A673 (cell line): ENCODE data around the gene ACSBG1. TPM values are rescaled to one million over a fixed set of nuclear protein-coding genes. Genes with fewer than 3 reads are reported as not detected.
A peak's percentile ranks its signal among the peaks of the same experiment; 100 is the strongest.

Experiments
- BruUV-seq: library from RNA; stranded (reverse); fragments of 400-500 nt; replicated peaks from 2 replicates; lab custom pipeline; 2021; lab: Mats Ljungman, UMichigan
- CTCF ChIA-PET: fragments of 300-600 bp; sonication (Branson Sonifier 250); formaldehyde crosslinking; loops from one replicate; lab custom pipeline; 2022; ENCODE audit warnings: antibody characterized with exemption; lab: Charles Lee
- POLR2A ChIA-PET: fragments of 300-600 bp; sonication (Branson Sonifier 250); formaldehyde crosslinking; loops from one replicate; lab custom pipeline; 2022; ENCODE audit warnings: antibody characterized with exemption; ENCODE audit not compliant: low non-redundant PET; lab: Charles Lee
- DNase-seq: peaks from one replicate; pipeline ENCODE4 v3.0.0-alpha.2; 2015; ENCODE audit warnings: low spot score
- H3K27ac ChIP-seq: fragments of 200-600 bp; sonication (generic); 2 replicates; pipeline ENCODE4 v1.5.1; 2016; ENCODE audit warnings: mixed run types, low read depth, mild to moderate bottlenecking, mixed read lengths, antibody characterized with exemption, low read length; ENCODE audit not compliant: poor library complexity, severe bottlenecking
- H3K27me3 ChIP-seq: fragments of 200-600 bp; sonication (generic); replicated peaks from 2 replicates; pipeline ENCODE4 v1.6.1; 2017; ENCODE audit warnings: mixed run types, low read depth, mild to moderate bottlenecking, mixed read lengths, antibody characterized with exemption, low read length; ENCODE audit not compliant: insufficient read depth, poor library complexity
- H3K36me3 ChIP-seq: fragments of 200-600 bp; sonication (generic); 2 replicates; pipeline ENCODE4 v1.6.1; 2016; ENCODE audit warnings: mixed run types, mild to moderate bottlenecking, mixed read lengths, antibody characterized with exemption, low read length; ENCODE audit not compliant: insufficient read depth, poor library complexity, severe bottlenecking
- H3K4me1 ChIP-seq: fragments of 200-600 bp; sonication (generic); 2 replicates; pipeline ENCODE4 v1.6.1; 2017; ENCODE audit warnings: mixed run types, mild to moderate bottlenecking, mixed read lengths, antibody characterized with exemption, low read length; ENCODE audit not compliant: insufficient read depth, poor library complexity, severe bottlenecking
- H3K4me3 ChIP-seq: fragments of 200-600 bp; sonication (generic); 2 replicates; pipeline ENCODE4 v1.5.1; 2016; ENCODE audit warnings: low read depth, mixed run types, mild to moderate bottlenecking, mixed read lengths, low read length; ENCODE audit not compliant: poor library complexity, severe bottlenecking
- H3K9me3 ChIP-seq: fragments of 200-600 bp; sonication (generic); 2 replicates; pipeline ENCODE4 v1.6.1; 2016; ENCODE audit warnings: mixed run types, low read depth, mild to moderate bottlenecking, mixed read lengths, antibody characterized with exemption, low read length; ENCODE audit not compliant: poor library complexity, severe bottlenecking
- CTCF ChIP-seq: fragments of 300-800, 200-600 bp; sonication (generic); conservative IDR thresholded peaks from 2 replicates; pipeline ENCODE4 v1.5.1; 2017; ENCODE audit warnings: low read depth, mild to moderate bottlenecking, antibody characterized with exemption, low read length, moderate library complexity, mixed read lengths
- EZH2 ChIP-seq: fragments of 200-600 bp; sonication (generic); IDR thresholded peaks from 2 replicates; pipeline ENCODE4 v1.6.1; 2017; ENCODE audit warnings: borderline replicate concordance, low read depth, mild to moderate bottlenecking, mixed read lengths, antibody characterized with exemption, low read length; ENCODE audit not compliant: poor library complexity, severe bottlenecking
- intact Hi-C: fragments of 100-400 bp; cut with micrococcal nuclease; formaldehyde crosslinking; loops from one replicate; pipeline ENCODE4 v1.10.0; 2022; ENCODE audit not compliant: unreplicated experiment
- total RNA-seq: library from RNA; stranded (reverse); gene quantifications from 2 replicates; pipeline ENCODE4 v1.2.3, GENCODE V29; 2021

The ACSBG1 gene
- total RNA-seq, 1 experiment from 2014 or later: 0.45 TPM

GRCh38 chr15:78200276-78200930 is 34.0 kb downstream of the ACSBG1 start:
- Histone ChIP-seq H3K27me3 (no peaks in the 10 kb centered on the region), H3K9me3 (no peaks in the 10 kb centered on the region), H3K36me3 (no peaks in the 10 kb centered on the region), H3K27ac (no peak overlapping the region), H3K4me1 (no peaks in the 10 kb centered on the region), H3K4me3 (no peak overlapping the region)
- no peak for DNase-seq
- intact Hi-C loops: no loop called here
- BruUV-seq: no TSS peak
- no peak for TF ChIP-seq EZH2
- TF ChIP-seq CTCF: no peak
- CTCF ChIA-PET: no interaction called here
- POLR2A ChIA-PET: no interaction called here

GRCh38 chr15:78197632-78198031 is 36.7 kb downstream of the ACSBG1 start:
- BruUV-seq: no TSS peak
- ChIA-PET CTCF (no interaction called here), POLR2A (no interaction called here)
- no peak for TF ChIP-seq EZH2
- no peak for TF ChIP-seq CTCF
- H3K27me3 ChIP-seq: no peaks in the 10 kb centered on the region
- H3K4me3 ChIP-seq: no peak overlapping the region
- H3K36me3 ChIP-seq: no peaks in the 10 kb centered on the region
- no peaks in the 10 kb centered on the region for H3K9me3 ChIP-seq
- intact Hi-C loops: loop anchor here (5.0 kb wide), 1 partner anchor 45 kb away; no protein-coding TSS in a partner anchor
- no peak overlapping the region for H3K27ac ChIP-seq
- no peaks in the 10 kb centered on the region for H3K4me1 ChIP-seq
- DNase-seq: no peak

GRCh38 chr15:78195735-78196201 is 38.6 kb downstream of the ACSBG1 start:
- no TSS peak for BruUV-seq
- POLR2A ChIA-PET: interaction anchor here (0.6 kb wide), 1 partner anchor 188 kb away, joined by 5 read pairs; no protein-coding TSS in a partner anchor

More at GRCh38 chr15:78195735-78196201, 38.6 kb downstream of the ACSBG1 start:
- Histone ChIP-seq H3K27ac (no peak overlapping the region), H3K4me1 (no peaks in the 10 kb centered on the region), H3K9me3 (no peaks in the 10 kb centered on the region), H3K4me3 (no peak overlapping the region), H3K36me3 (no peaks in the 10 kb centered on the region), H3K27me3 (no peaks in the 10 kb centered on the region)
- CTCF ChIA-PET: interaction anchor here (1.0 kb wide), 1 partner anchor 82 kb away, joined by 7 read pairs; no protein-coding TSS in a partner anchor
- intact Hi-C loops: loop anchor here (2.0 to 5.0 kb wide), 2 partner anchors 47 to 83 kb away; no protein-coding TSS in a partner anchor
- peak; percentile 61 for TF ChIP-seq CTCF
- no peak for TF ChIP-seq EZH2
- DNase-seq: peak; percentile 15
